GOT3 (cell line): ENCODE data around the gene SERGEF.

Experiments
- DNase-seq: peaks from one replicate; lab custom pipeline; 2025; ENCODE audit warnings: mixed read lengths; lab: John Stamatoyannopoulos, UW

Gene SERGEF

GRCh38 chr11:17770048-17770652 lies 242.7 kb downstream of the SERGEF start:
- DNase-seq: no peak

GRCh38 chr11:17769218-17769617 lies 243.6 kb downstream of the SERGEF start:
- DNase-seq: no peak

GRCh38 chr11:17768547-17768946 lies 244.3 kb downstream of the SERGEF start:
- DNase-seq: no peak

- no peak for DNase-seq
Measured at GRCh38 chr11:17767914-17768313, 244.9 kb downstream of the SERGEF start.

GRCh38 chr11:17767301-17767885 lies 245.5 kb downstream of the SERGEF start:
- no peak for DNase-seq

GRCh38 chr11:17766590-17766989 lies 246.3 kb downstream of the SERGEF start:
- no peak for DNase-seq

- no peak for DNase-seq
Measured at GRCh38 chr11:17766073-17766359, 246.8 kb downstream of the SERGEF start.

- DNase-seq: no peak
Measured at GRCh38 chr11:17765356-17766072, 247.3 kb downstream of the SERGEF start.

- no peak for DNase-seq
Measured at GRCh38 chr11:17764446-17765218, 248.2 kb downstream of the SERGEF start.

- no peak for DNase-seq
Measured at GRCh38 chr11:17763703-17764102, 249.1 kb downstream of the SERGEF start.

- no peak for DNase-seq
Measured at GRCh38 chr11:17763244-17763643, 249.6 kb downstream of the SERGEF start.

GRCh38 chr11:17762309-17762974 lies 250.4 kb downstream of the SERGEF start:
- no peak for DNase-seq

GRCh38 chr11:17760102-17761029 lies 252.5 kb downstream of the SERGEF start:
- DNase-seq: no peak

- no peak for DNase-seq
Measured at GRCh38 chr11:17755891-17756290, 257.0 kb downstream of the SERGEF start.

- no peak for DNase-seq
Measured at GRCh38 chr11:17753641-17754040, 259.2 kb downstream of the SERGEF start.

- DNase-seq: no peak
Measured at GRCh38 chr11:17753153-17753552, 259.7 kb downstream of the SERGEF start.

GRCh38 chr11:17752144-17752543 lies 260.7 kb downstream of the SERGEF start:
- no peak for DNase-seq

- no peak for DNase-seq
Measured at GRCh38 chr11:17751558-17751957, 261.3 kb downstream of the SERGEF start.

GRCh38 chr11:17750801-17751165 lies 262.1 kb downstream of the SERGEF start:
- DNase-seq: no peak

- no peak for DNase-seq
Measured at GRCh38 chr11:17750013-17750800, 262.6 kb downstream of the SERGEF start.
